Panc1 (cell line): ENCODE data around the gene CFAP126.

ENCODE experiments used
- POLR2AphosphoS5 ChIP-seq: IDR thresholded peaks from 2 replicates; pipeline ENCODE4 v1.6.1; 2012; ENCODE audit warnings: mild to moderate bottlenecking, low read depth, low read length, moderate library complexity
- REST ChIP-seq, 2 experiments: IDR thresholded peaks; 2 replicates each; pipeline ENCODE4 v1.6.1; 2011 to 2012; ENCODE audit warnings: low read depth in 2 of 2, control low read depth in 1 of 2, low read length in 1 of 2, mild to moderate bottlenecking in 1 of 2, moderate library complexity in 1 of 2; ENCODE audit not compliant: insufficient read depth in 1 of 2
- SIN3A ChIP-seq: IDR thresholded peaks from 2 replicates; pipeline ENCODE4 v1.6.1; 2012; ENCODE audit warnings: low read depth, mild to moderate bottlenecking, low read length, moderate library complexity, borderline replicate concordance; ENCODE audit not compliant: insufficient read depth
- TF ChIP-seq, protein P1 (sequence below): fragments of 450-650 bp; IDR thresholded peaks from 2 replicates; pipeline ENCODE4 v1.5.1; 2017; ENCODE audit warnings: mild to moderate bottlenecking

- TF ChIP-seq, protein P1, sequence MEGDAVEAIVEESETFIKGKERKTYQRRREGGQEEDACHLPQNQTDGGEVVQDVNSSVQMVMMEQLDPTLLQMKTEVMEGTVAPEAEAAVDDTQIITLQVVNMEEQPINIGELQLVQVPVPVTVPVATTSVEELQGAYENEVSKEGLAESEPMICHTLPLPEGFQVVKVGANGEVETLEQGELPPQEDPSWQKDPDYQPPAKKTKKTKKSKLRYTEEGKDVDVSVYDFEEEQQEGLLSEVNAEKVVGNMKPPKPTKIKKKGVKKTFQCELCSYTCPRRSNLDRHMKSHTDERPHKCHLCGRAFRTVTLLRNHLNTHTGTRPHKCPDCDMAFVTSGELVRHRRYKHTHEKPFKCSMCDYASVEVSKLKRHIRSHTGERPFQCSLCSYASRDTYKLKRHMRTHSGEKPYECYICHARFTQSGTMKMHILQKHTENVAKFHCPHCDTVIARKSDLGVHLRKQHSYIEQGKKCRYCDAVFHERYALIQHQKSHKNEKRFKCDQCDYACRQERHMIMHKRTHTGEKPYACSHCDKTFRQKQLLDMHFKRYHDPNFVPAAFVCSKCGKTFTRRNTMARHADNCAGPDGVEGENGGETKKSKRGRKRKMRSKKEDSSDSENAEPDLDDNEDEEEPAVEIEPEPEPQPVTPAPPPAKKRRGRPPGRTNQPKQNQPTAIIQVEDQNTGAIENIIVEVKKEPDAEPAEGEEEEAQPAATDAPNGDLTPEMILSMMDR, result no peak
- TF ChIP-seq SIN3A (no peak), REST (IDR thresholded peaks at IDR 0.05; ENCODE audit: insufficient read depth in 1 of 2, low read depth in 2 of 2, low read length in 1 of 2) (no peak), POLR2AphosphoS5 (no peak)
These were observed 2.5 kb downstream of the CFAP126 start for GRCh38 chr1:161365207-161365606.
